Measurements from ENCODE around the gene CTNNA3.

DNA sequence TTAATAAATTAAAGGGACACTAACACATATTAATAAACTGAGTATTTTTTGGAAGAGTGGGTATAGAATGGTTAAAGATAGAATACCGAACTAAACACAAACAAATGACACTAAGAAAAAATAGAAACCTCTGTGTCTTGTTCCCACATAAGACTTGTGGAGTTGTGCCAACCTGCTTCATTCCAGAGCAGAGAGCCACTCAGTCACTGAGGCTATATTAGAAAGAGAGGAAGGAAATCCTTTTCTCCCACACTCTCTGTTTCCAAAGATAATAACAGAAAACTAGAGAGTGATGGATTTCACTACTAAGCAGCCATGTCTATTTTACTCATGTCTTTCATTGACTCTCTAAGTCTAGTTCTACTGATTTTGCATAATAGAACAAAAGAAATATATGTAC, 26.0 kb downstream of the CTNNA3 start:
- TF ChIP-seq, protein P1, sequence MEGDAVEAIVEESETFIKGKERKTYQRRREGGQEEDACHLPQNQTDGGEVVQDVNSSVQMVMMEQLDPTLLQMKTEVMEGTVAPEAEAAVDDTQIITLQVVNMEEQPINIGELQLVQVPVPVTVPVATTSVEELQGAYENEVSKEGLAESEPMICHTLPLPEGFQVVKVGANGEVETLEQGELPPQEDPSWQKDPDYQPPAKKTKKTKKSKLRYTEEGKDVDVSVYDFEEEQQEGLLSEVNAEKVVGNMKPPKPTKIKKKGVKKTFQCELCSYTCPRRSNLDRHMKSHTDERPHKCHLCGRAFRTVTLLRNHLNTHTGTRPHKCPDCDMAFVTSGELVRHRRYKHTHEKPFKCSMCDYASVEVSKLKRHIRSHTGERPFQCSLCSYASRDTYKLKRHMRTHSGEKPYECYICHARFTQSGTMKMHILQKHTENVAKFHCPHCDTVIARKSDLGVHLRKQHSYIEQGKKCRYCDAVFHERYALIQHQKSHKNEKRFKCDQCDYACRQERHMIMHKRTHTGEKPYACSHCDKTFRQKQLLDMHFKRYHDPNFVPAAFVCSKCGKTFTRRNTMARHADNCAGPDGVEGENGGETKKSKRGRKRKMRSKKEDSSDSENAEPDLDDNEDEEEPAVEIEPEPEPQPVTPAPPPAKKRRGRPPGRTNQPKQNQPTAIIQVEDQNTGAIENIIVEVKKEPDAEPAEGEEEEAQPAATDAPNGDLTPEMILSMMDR (IDR thresholded peaks at IDR 0.05), result no peak
- TF ChIP-seq POLR2A (IDR thresholded peaks at IDR 0.05), result no peak
